Activated CD8-positive, alpha-beta memory T cell treated with anti-CD3 and anti-CD28 coated beads for 1 hour (primary cell): ENCODE results near the gene CAPN3.

Source experiments
- DNase-seq, 2 donors: peaks; one replicate each; pipeline ENCODE4 v3.0.0-alpha.2; 2020; ENCODE audit warnings: low read depth in 1 of 2; ENCODE audit errors: extremely low read depth in 1 of 2

CAPN3 gene

GRCh38 chr15:42449770-42450424 lies 90.6 kb downstream of the CAPN3 start:
- no peak for DNase-seq

GRCh38 chr15:42450425-42450790 lies 91.1 kb downstream of the CAPN3 start:
- DNase-seq = no peak

- no peak for DNase-seq
Measured at GRCh38 chr15:42453826-42454225, 94.5 kb downstream of the CAPN3 start.

- no peak for DNase-seq
Measured at GRCh38 chr15:42456531-42456930, 97.2 kb downstream of the CAPN3 start.

GRCh38 chr15:42456971-42457370 lies 97.7 kb downstream of the CAPN3 start:
- DNase-seq = no peak

GRCh38 chr15:42457445-42458442 lies 98.4 kb downstream of the CAPN3 start:
- DNase-seq = no peak

GRCh38 chr15:42461261-42461660 lies 102.0 kb downstream of the CAPN3 start:
- DNase-seq = no peak
